DOHH2 (cell line): ENCODE measurements around the gene GTSE1.
A peak's percentile ranks its signal among the peaks of the same experiment; 100 is the strongest.

Source experiments
- H3F3A ChIP-seq: fragments of 200-600 bp; sonication (generic), shearing (Covaris generic); 2 replicates; pipeline ENCODE4 v1.6.0; 2016; ENCODE audit warnings: antibody characterized with exemption, mild to moderate bottlenecking; ENCODE audit not compliant: control insufficient read depth, insufficient read depth
- H3K27ac ChIP-seq: fragments of 200-600 bp; sonication (generic); 2 replicates; pipeline ENCODE4 v1.5.1; 2014; ENCODE audit warnings: low read depth, mild to moderate bottlenecking, low read length, moderate library complexity
- H3K27me3 ChIP-seq: fragments of 200-600 bp; sonication (generic); 2 replicates; pipeline ENCODE4 v1.6.1; 2014; ENCODE audit warnings: mild to moderate bottlenecking, low read length, mixed read lengths; ENCODE audit not compliant: control insufficient read depth
- H3K36me3 ChIP-seq: fragments of 200-600 bp; sonication (generic); 2 replicates; pipeline ENCODE4 v1.6.1; 2014; ENCODE audit warnings: mild to moderate bottlenecking, low read length, moderate library complexity, mixed read lengths; ENCODE audit not compliant: control insufficient read depth
- H3K4me1 ChIP-seq: fragments of 200-600 bp; sonication (generic); 2 replicates; pipeline ENCODE4 v1.6.1; 2014; ENCODE audit warnings: mild to moderate bottlenecking, low read length, mixed read lengths; ENCODE audit not compliant: control insufficient read depth
- H3K4me2 ChIP-seq: fragments of 200-600 bp; sonication (generic); 2 replicates; pipeline ENCODE4 v1.6.0; 2014; ENCODE audit warnings: mild to moderate bottlenecking, low read length, moderate library complexity
- H3K4me3 ChIP-seq: fragments of 200-600 bp; sonication (generic); 2 replicates; pipeline ENCODE4 v1.5.1; 2014; ENCODE audit warnings: mild to moderate bottlenecking, low read length, mixed read lengths
- H3K79me2 ChIP-seq: fragments of 200-600 bp; sonication (generic); 2 replicates; pipeline ENCODE4 v1.6.1; 2014; ENCODE audit warnings: mild to moderate bottlenecking, low read length, mixed read lengths; ENCODE audit not compliant: control insufficient read depth
- H3K9me2 ChIP-seq: fragments of 200-600 bp; sonication (generic); replicated peaks from 2 replicates; pipeline ENCODE4 v1.6.1; 2014; ENCODE audit warnings: mild to moderate bottlenecking, low read length, mixed read lengths; ENCODE audit not compliant: control insufficient read depth
- H3K9me3 ChIP-seq: fragments of 200-600 bp; sonication (generic); 2 replicates; pipeline ENCODE4 v1.6.1; 2014; ENCODE audit warnings: antibody characterized with exemption, low read length, mixed read lengths; ENCODE audit not compliant: control insufficient read depth, insufficient read depth
- H4K20me1 ChIP-seq: fragments of 200-600 bp; sonication (generic); 2 replicates; pipeline ENCODE4 v1.6.0; 2014; ENCODE audit warnings: low read depth, mild to moderate bottlenecking, antibody characterized with exemption, low read length, moderate library complexity; ENCODE audit not compliant: control insufficient read depth, insufficient read depth
- EZH2phosphoT487 ChIP-seq: fragments of 200-600 bp; sonication (generic); IDR thresholded peaks from 2 replicates; pipeline ENCODE4 v1.6.1; 2017; ENCODE audit warnings: borderline replicate concordance, mild to moderate bottlenecking, antibody characterized with exemption, low read length, moderate library complexity, mixed read lengths
- TF ChIP-seq, protein P1 (sequence below): fragments of 200-600 bp; sonication (generic); IDR thresholded peaks from one replicate; pipeline ENCODE4 v1.5.1; 2014; ENCODE audit warnings: antibody characterized with exemption, mild to moderate bottlenecking, low read depth, low read length; ENCODE audit not compliant: poor library complexity, severe bottlenecking

Gene GTSE1, protein sequence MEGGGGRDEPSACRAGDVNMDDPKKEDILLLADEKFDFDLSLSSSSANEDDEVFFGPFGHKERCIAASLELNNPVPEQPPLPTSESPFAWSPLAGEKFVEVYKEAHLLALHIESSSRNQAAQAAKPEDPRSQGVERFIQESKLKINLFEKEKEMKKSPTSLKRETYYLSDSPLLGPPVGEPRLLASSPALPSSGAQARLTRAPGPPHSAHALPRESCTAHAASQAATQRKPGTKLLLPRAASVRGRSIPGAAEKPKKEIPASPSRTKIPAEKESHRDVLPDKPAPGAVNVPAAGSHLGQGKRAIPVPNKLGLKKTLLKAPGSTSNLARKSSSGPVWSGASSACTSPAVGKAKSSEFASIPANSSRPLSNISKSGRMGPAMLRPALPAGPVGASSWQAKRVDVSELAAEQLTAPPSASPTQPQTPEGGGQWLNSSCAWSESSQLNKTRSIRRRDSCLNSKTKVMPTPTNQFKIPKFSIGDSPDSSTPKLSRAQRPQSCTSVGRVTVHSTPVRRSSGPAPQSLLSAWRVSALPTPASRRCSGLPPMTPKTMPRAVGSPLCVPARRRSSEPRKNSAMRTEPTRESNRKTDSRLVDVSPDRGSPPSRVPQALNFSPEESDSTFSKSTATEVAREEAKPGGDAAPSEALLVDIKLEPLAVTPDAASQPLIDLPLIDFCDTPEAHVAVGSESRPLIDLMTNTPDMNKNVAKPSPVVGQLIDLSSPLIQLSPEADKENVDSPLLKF

DNA sequence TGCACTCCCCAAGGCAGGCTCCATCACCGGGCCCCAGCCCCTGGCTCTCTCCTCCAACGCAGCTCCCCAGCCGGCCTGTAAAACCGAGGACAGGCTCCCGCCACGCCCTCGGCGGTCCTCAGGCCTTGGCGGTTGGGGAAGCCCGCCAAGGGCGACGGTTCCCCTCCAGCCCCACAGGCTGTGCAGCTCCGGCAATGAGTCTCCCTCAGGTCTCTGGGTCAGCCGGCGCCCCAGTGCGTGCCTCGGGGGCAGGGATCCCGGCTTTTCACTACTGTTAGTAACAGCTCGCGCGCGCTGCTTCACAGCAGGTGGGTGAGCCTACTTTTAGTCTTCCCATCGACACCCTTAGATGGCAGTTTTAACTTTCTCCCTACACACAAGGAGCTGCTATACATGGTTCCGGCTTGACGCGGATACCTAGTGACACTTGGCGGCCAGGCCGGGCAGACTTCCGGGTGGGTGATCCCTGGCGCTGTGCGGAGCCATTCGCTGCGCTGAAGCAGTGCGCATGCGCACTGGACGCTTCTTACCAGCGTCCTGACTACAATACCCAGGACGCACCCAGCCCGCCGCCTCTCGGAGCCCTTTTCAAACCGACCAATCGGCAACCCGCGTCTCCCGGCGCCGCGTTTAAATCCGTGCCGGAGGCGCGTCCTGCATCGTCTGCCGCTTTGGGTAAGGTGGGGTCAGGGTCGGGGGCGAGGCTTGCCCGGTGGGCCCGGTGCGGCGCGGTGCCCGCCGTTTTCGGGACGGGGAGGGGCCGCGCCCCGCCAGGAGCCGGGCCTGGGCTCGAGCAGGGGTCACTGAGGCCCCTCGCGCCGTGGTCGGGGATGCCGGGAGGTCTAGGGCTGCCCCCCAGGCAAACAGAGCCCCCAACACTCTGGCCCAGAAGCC lies at the start of gene GTSE1:
Gene GTSE1, plus strand, starts transcription at position 614 of the 894 bp plus-strand sequence. CDS start 531 bp downstream, outside the sequence.
- H3K9me3 ChIP-seq, result no peaks in the 10 kb centered on the region
- no peaks in the 10 kb centered on the region for H3K9me2 ChIP-seq
- peak within 1 kb of the TSS; percentile 97 for H3K4me2 ChIP-seq
- no peaks in the 10 kb centered on the region for H3K27me3 ChIP-seq
- H3F3A ChIP-seq, result peaks cover 6% of the 10 kb centered on the region
- no peak for TF ChIP-seq EZH2phosphoT487
- TF ChIP-seq, protein P1, sequence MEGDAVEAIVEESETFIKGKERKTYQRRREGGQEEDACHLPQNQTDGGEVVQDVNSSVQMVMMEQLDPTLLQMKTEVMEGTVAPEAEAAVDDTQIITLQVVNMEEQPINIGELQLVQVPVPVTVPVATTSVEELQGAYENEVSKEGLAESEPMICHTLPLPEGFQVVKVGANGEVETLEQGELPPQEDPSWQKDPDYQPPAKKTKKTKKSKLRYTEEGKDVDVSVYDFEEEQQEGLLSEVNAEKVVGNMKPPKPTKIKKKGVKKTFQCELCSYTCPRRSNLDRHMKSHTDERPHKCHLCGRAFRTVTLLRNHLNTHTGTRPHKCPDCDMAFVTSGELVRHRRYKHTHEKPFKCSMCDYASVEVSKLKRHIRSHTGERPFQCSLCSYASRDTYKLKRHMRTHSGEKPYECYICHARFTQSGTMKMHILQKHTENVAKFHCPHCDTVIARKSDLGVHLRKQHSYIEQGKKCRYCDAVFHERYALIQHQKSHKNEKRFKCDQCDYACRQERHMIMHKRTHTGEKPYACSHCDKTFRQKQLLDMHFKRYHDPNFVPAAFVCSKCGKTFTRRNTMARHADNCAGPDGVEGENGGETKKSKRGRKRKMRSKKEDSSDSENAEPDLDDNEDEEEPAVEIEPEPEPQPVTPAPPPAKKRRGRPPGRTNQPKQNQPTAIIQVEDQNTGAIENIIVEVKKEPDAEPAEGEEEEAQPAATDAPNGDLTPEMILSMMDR, result peak; percentile 29
- H3K36me3 ChIP-seq, result peaks cover 41% of the 10 kb centered on the region
- H3K4me1 ChIP-seq, result peaks cover 55% of the 10 kb centered on the region
- no peaks in the 10 kb centered on the region for H4K20me1 ChIP-seq
- H3K79me2 ChIP-seq, result peaks cover 56% of the 10 kb centered on the region
- H3K27ac ChIP-seq, result peak within 1 kb of the TSS; percentile 75
- peak within 1 kb of the TSS; percentile 96 for H3K4me3 ChIP-seq

DNA sequence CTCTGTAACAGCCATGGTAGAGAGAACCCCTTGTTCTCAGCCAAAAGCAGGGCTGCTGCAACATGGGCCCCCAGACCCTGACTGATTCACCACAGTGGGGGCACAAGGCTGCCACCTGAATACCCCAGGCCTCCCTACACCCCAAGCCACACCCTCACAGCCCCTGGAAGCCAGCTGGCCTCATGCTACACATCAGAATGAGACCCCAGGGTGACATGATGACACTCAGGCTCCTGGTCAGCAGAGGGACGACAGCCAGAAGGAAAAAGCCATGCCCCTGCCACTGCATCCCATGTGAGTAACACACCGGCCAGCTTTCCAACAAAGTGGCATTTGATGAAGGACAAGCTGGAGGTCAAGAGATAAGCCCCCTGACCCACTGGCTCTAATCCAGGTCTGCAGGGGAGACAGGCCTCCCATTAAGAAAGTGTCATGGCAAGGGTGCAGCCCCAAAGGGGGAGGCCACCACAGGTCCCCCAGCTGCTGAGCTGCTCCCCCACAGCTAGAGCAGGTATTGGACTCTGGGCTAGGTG lies 49.2 kb upstream of the GTSE1 start:
- peaks cover 26% of the 10 kb centered on the region for H3K4me1 ChIP-seq
- H3K9me3 ChIP-seq, result no peaks in the 10 kb centered on the region
- no peaks in the 10 kb centered on the region for H4K20me1 ChIP-seq
- no peaks in the 10 kb centered on the region for H3K9me2 ChIP-seq
- H3K27me3 ChIP-seq, result no peaks in the 10 kb centered on the region
- peaks cover 5% of the 10 kb centered on the region; the same call in 1 of the 2 replicates for H3K36me3 ChIP-seq
- no peak for TF ChIP-seq EZH2phosphoT487
- TF ChIP-seq, protein P1, result no peak
- no peak overlapping the region for H3K27ac ChIP-seq
- no peak overlapping the region for H3K4me3 ChIP-seq
- no peaks in the 10 kb centered on the region for H3F3A ChIP-seq
- H3K79me2 ChIP-seq, result peaks cover 19% of the 10 kb centered on the region
- no peak overlapping the region for H3K4me2 ChIP-seq

DNA sequence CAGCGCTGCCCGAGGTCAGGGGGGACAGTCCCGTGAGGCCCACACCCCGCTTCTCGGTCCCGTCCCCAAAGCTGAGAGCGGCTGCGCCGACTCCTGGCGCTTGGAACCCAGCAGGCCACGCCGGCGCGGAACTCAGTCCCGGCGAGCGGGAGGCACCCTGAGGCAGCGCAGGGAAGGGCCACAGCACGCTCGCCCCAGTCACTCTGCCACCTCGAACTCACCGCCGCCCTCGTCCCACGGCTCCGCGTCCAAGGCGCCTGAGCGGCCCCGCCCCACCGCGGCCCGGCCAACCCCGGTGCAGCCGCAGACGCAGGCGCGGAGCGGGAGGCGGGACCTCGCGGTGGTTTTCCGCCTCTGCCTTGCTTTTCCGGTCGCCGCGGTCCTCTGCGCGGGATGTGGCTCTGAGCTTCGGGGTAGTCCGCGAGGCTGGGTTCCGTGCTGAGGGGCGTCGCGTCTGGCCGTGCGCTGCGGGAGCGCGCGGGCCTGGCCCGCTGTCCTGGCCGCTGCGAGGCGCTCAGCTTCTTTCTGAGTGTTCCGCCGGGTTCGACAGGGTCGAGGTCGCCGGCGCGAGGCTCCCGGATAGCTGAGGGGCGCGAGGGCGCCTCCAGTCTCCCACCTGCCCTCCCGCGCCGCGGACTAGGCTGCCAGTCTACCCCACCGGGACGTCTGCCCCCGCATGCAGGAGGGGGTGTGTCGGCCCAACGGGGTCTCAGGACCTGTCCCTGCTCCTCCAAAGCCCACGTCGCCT lies 46.5 kb upstream of the GTSE1 start, which contains the start of gene CDPF1:
Gene CDPF1, minus strand, starts transcription at position 259 of the 748 bp plus-strand sequence. CDS start 2,009 bp downstream, outside the sequence.
- no peak for TF ChIP-seq EZH2phosphoT487
- TF ChIP-seq, protein P1, result no peak
- Histone ChIP-seq H3K36me3 (no peaks in the 10 kb centered on the region), H3K79me2 (peaks cover 19% of the 10 kb centered on the region), H3K9me2 (no peaks in the 10 kb centered on the region), H3K9me3 (no peaks in the 10 kb centered on the region), H3K4me2 (peak within 1 kb of the TSS; percentile 94), H3K4me3 (peak within 1 kb of the TSS; percentile 81), H3K27me3 (no peaks in the 10 kb centered on the region), H3K27ac (peak within 1 kb of the TSS; percentile 75), H3F3A (no peaks in the 10 kb centered on the region), H4K20me1 (no peaks in the 10 kb centered on the region), H3K4me1 (peaks cover 34% of the 10 kb centered on the region)
